PC-9 (cell line): Measurements from ENCODE around the gene TBC1D8. TPM values are rescaled to one million over a fixed set of nuclear protein-coding genes. Genes with fewer than 3 reads are reported as not detected.

Experiments used
- BruUV-seq: library from RNA; stranded (reverse); fragments of 400-500 nt; replicated peaks from 2 replicates; lab custom pipeline; 2021; lab: Mats Ljungman, UMichigan
- CTCF ChIA-PET: fragments of 300-600 bp; sonication (Branson Sonifier 250); formaldehyde crosslinking; loops from one replicate; lab custom pipeline; 2022; ENCODE audit warnings: antibody characterized with exemption; lab: Charles Lee
- POLR2A ChIA-PET: fragments of 300-600 bp; sonication (Branson Sonifier 250); formaldehyde crosslinking; loops from one replicate; lab custom pipeline; 2022; ENCODE audit warnings: antibody characterized with exemption; ENCODE audit not compliant: unreplicated experiment; lab: Charles Lee
- DNase-seq, 2 experiments: peaks; one replicate each; pipeline versions ENCODE4 v3.0.0 to v3.0.0-alpha.2; 2015 to 2022; ENCODE audit warnings: mixed read lengths in 1 of 2
- H2AFZ ChIP-seq: fragments of 200-600 bp; sonication (generic); 2 replicates; pipeline ENCODE4 v1.8.1; 2017; ENCODE audit warnings: antibody characterized with exemption
- H3F3A ChIP-seq: fragments of 200-600 bp; sonication (generic); 2 replicates; pipeline ENCODE4 v1.8.1; 2017; ENCODE audit warnings: antibody characterized with exemption, mild to moderate bottlenecking, low read depth; ENCODE audit not compliant: insufficient read depth
- H3K27ac ChIP-seq: fragments of 200-600 bp; sonication (generic); 2 replicates; pipeline ENCODE4 v1.6.1; 2016; ENCODE audit warnings: mixed run types
- H3K27me3 ChIP-seq: fragments of 200-600 bp; sonication (generic); 2 replicates; pipeline ENCODE4 v1.6.1; 2016; ENCODE audit warnings: low read depth, mixed run types; ENCODE audit not compliant: insufficient read depth
- H3K36me3 ChIP-seq: fragments of 200-600 bp; sonication (generic); 2 replicates; pipeline ENCODE4 v1.6.1; 2016; ENCODE audit warnings: low read depth, mixed run types
- H3K4me1 ChIP-seq: fragments of 200-600 bp; sonication (generic); replicated peaks from 2 replicates; pipeline ENCODE4 v1.6.1; 2016; ENCODE audit warnings: mixed run types; ENCODE audit not compliant: insufficient read depth
- H3K4me2 ChIP-seq: fragments of 200-600 bp; sonication (generic); 2 replicates; pipeline ENCODE4 v1.6.1; 2017; ENCODE audit warnings: mixed run types
- H3K4me3 ChIP-seq: fragments of 200-600 bp; sonication (generic); 2 replicates; pipeline ENCODE4 v1.6.1; 2016; ENCODE audit warnings: mixed run types
- H3K79me2 ChIP-seq: fragments of 200-600 bp; sonication (generic); 2 replicates; pipeline ENCODE4 v1.6.1; 2017; ENCODE audit warnings: low read depth, mixed run types
- H3K9me2 ChIP-seq: fragments of 200-600 bp; sonication (generic); 2 replicates; pipeline ENCODE4 v1.8.1; 2017; ENCODE audit warnings: mild to moderate bottlenecking; ENCODE audit not compliant: insufficient read depth
- H3K9me3 ChIP-seq: fragments of 200-600 bp; sonication (generic); 2 replicates; pipeline ENCODE4 v1.8.1; 2016; ENCODE audit warnings: low read depth; ENCODE audit not compliant: insufficient read depth
- H4K20me1 ChIP-seq: fragments of 200-600 bp; sonication (generic); 2 replicates; pipeline ENCODE4 v1.8.1; 2017; ENCODE audit not compliant: insufficient read depth
- EZH2 ChIP-seq: fragments of 200-600 bp; sonication (generic); IDR thresholded peaks from 2 replicates; pipeline ENCODE4 v1.8.0; 2017; ENCODE audit warnings: antibody characterized with exemption, low read depth
- intact Hi-C: fragments of 100-400 bp; cut with micrococcal nuclease; formaldehyde crosslinking; loops from one replicate; pipeline ENCODE4 v1.10.0; 2022; ENCODE audit not compliant: unreplicated experiment
- total RNA-seq: library from RNA; stranded (reverse); gene quantifications from 2 replicates; pipeline ENCODE4 v1.2.3, GENCODE V29; 2021
- TF ChIP-seq, protein P1 (sequence below): fragments of 200-600 bp; sonication (generic); conservative IDR thresholded peaks from 2 replicates; pipeline ENCODE4 v1.6.1; 2017; ENCODE audit warnings: mixed run types, antibody characterized with exemption, mild to moderate bottlenecking, moderate library complexity

TBC1D8 gene
- total RNA-seq, 1 experiment from 2014 or later: 25.2 TPM

DNA sequence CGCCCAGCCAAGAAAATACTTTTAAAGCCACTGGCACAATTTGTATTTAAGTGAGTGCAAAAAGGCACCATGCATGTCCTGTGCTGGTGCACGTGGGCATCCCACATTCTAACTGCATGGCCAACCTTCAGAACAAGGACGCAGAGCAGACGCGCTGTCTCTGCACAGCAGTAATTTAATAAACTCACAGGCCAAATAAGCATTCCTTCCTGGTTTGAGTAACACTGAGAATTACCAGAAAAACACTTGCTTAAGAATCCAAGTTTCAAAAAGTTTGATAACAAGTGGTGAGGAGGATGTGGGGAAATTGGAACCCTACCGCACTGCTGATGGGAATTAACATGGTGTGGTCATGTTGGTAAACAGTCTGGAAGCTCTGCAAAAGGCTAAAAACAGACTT lies 110.4 kb downstream of the TBC1D8 start:
- no TSS peak for BruUV-seq
- Histone ChIP-seq H3K36me3 (peaks cover 17% of the 10 kb centered on the region; the same call in 1 of the 2 replicates), H4K20me1 (no peaks in the 10 kb centered on the region), H3K9me3 (no peaks in the 10 kb centered on the region), H3K9me2 (no peaks in the 10 kb centered on the region), H3K4me2 (no peak overlapping the region), H3K27me3 (no peaks in the 10 kb centered on the region), H3K4me1 (no peaks in the 10 kb centered on the region), H2AFZ (no peak overlapping the region), H3K4me3 (no peak overlapping the region), H3K79me2 (peaks cover 6% of the 10 kb centered on the region; the same call in 1 of the 2 replicates), H3F3A (peaks cover 19% of the 10 kb centered on the region), H3K27ac (no peak overlapping the region)
- intact Hi-C loops: no loop called here
- CTCF ChIA-PET: no interaction called here
- POLR2A ChIA-PET: no interaction called here
- no peak for DNase-seq
- TF ChIP-seq, protein P1, sequence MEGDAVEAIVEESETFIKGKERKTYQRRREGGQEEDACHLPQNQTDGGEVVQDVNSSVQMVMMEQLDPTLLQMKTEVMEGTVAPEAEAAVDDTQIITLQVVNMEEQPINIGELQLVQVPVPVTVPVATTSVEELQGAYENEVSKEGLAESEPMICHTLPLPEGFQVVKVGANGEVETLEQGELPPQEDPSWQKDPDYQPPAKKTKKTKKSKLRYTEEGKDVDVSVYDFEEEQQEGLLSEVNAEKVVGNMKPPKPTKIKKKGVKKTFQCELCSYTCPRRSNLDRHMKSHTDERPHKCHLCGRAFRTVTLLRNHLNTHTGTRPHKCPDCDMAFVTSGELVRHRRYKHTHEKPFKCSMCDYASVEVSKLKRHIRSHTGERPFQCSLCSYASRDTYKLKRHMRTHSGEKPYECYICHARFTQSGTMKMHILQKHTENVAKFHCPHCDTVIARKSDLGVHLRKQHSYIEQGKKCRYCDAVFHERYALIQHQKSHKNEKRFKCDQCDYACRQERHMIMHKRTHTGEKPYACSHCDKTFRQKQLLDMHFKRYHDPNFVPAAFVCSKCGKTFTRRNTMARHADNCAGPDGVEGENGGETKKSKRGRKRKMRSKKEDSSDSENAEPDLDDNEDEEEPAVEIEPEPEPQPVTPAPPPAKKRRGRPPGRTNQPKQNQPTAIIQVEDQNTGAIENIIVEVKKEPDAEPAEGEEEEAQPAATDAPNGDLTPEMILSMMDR: no peak
- TF ChIP-seq EZH2: no peak

DNA sequence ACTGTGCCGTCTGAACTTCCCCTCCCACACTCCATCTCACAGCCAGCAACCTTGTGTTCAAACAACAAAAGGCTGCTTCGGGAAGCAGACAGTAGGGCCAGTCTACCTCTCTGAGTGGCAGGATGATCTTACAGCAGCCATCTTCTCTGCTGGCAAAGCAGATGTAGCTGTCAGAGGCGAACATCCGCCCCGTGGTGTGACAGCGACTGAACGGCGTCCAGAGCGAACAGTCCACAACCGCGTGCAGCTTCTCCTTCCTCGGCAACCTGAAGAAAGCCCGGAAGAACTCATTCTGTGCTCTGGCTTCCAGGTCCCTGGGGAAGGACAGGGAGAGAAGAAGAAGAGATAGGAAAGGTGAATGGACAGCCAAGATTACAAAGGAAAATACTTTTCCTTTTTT lies 111.1 kb downstream of the TBC1D8 start:
- no peak overlapping the region for H3K4me3 ChIP-seq
- intact Hi-C loops: no loop called here
- DNase-seq: no peak
- H3K27me3 ChIP-seq: no peaks in the 10 kb centered on the region
- TF ChIP-seq EZH2: no peak
- TF ChIP-seq, protein P1: no peak
- peaks cover 24% of the 10 kb centered on the region; the same call in 1 of the 2 replicates for H3K36me3 ChIP-seq
- H2AFZ ChIP-seq: no peak overlapping the region
- no peaks in the 10 kb centered on the region for H3K4me1 ChIP-seq
- H3K9me3 ChIP-seq: no peaks in the 10 kb centered on the region
- peaks cover 6% of the 10 kb centered on the region; the same call in 1 of the 2 replicates for H3K79me2 ChIP-seq
- peaks cover 19% of the 10 kb centered on the region for H3F3A ChIP-seq
- no peak overlapping the region for H3K27ac ChIP-seq
- CTCF ChIA-PET: no interaction called here
- POLR2A ChIA-PET: no interaction called here
- H3K9me2 ChIP-seq: no peaks in the 10 kb centered on the region
- BruUV-seq: no TSS peak
- H4K20me1 ChIP-seq: no peaks in the 10 kb centered on the region
- no peak overlapping the region for H3K4me2 ChIP-seq

DNA sequence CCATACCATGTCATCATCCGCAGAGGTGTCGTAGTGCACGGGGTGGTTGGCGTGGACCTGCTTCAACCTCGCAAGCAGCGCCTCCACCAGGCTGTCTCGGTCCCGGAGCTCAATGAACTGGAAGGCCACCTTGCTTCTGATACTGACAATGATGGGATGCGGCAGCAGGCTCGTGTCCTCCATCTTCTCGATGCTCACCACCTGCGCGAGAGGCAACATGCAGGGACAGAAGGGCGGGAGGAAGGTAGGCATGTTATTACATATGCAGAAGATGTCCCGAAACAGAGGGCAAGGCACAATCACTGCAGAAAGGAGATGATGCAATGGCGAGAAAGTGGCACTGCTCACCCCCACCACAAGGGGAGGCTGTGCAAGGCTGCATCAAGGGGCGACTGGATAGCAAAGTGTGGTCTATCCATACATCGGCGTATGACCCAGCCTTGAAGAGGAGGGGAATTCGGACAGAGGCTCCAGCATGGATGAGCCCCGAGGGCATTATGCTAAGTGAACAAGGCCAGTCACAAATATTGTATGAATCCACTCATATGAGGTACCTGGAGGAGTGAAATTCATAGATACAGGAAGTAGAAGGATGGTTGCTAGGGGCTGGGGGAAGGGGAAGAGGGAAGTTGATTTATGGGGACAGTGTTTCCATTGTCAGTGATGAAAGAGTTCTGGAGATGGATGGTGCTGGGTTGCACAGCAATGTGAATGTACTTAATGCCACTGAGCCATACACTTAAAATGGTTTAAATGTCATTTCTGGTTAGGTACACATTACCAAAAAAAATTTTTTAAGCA lies 112.5 kb downstream of the TBC1D8 start:
- H3K4me3 ChIP-seq: no peak overlapping the region
- H3K36me3 ChIP-seq: peaks cover 25% of the 10 kb centered on the region; the same call in 1 of the 2 replicates
- BruUV-seq: no TSS peak
- H3F3A ChIP-seq: peaks cover 19% of the 10 kb centered on the region
- TF ChIP-seq EZH2: no peak
- TF ChIP-seq, protein P1: peak; percentile 73
- 0 out of 2 replicates have a peak overlapping the region, but pooled peaks have one; percentile 34 for H3K27ac ChIP-seq
- no peaks in the 10 kb centered on the region for H3K9me2 ChIP-seq
- H3K27me3 ChIP-seq: no peaks in the 10 kb centered on the region
- no peaks in the 10 kb centered on the region for H4K20me1 ChIP-seq
- no peaks in the 10 kb centered on the region for H3K9me3 ChIP-seq
- CTCF ChIA-PET: no interaction called here
- H3K4me1 ChIP-seq: no peaks in the 10 kb centered on the region
- POLR2A ChIA-PET: no interaction called here
- H2AFZ ChIP-seq: no peak overlapping the region
- 0 out of 2 replicates have a peak, but pooled peaks cover 6% of the 10 kb centered on the region for H3K79me2 ChIP-seq
- no peak overlapping the region for H3K4me2 ChIP-seq
- peak in 1 of 2 experiments; percentile 20 for DNase-seq
- intact Hi-C loops: no loop called here
